Naive thymus-derived CD4-positive, alpha-beta T cell (primary cell): ENCODE results near the gene CBLB. TPM values are rescaled to one million over a fixed set of nuclear protein-coding genes. Genes with fewer than 3 reads are reported as not detected.
A peak's percentile ranks its signal among the peaks of the same experiment; 100 is the strongest.

ENCODE experiments used
- ATAC-seq: fragments of 150-1000 bp; cut with Tn5 transposase; 2 replicates; pipeline ENCODE4 v1.10.0; 2021; ENCODE audit warnings: mild to moderate bottlenecking, moderate library complexity
- CTCF ChIA-PET: fragments of 350-600 bp; sonication (Branson Sonifier 250); formaldehyde crosslinking; loops from one replicate; lab custom pipeline; 2021; ENCODE audit warnings: antibody characterized with exemption; lab: Charles Lee
- POLR2A ChIA-PET: fragments of 350-600 bp; sonication (Branson Sonifier 250); formaldehyde crosslinking; loops from one replicate; lab custom pipeline; 2021; ENCODE audit warnings: antibody characterized with exemption, inconsistent platforms; lab: Charles Lee
- DNase-seq, 9 donors: peaks; one replicate each; pipeline versions ENCODE4 v3.0.0 to v3.0.0-alpha.2; 2020 to 2022; ENCODE audit warnings: mixed read lengths in 1 of 9
- H3K27ac ChIP-seq: one replicate; pipeline ENCODE4 v1.7.0; 2013; ENCODE audit warnings: mild to moderate bottlenecking, low read depth, low read length, moderate library complexity
- H3K27me3 ChIP-seq, 2 donors: one replicate each; pipeline ENCODE4 v1.7.0; 2013; ENCODE audit warnings: low read length in 2 of 2, mild to moderate bottlenecking in 2 of 2, moderate library complexity in 2 of 2; ENCODE audit not compliant: control insufficient read depth in 2 of 2, insufficient read depth in 2 of 2
- H3K36me3 ChIP-seq, 3 experiments: 1 replicate in 2 of 3; 2 replicates in 1 of 3; pipeline ENCODE4 v1.7.0; 2013; ENCODE audit warnings: low read length in 3 of 3, mild to moderate bottlenecking in 3 of 3, moderate library complexity in 1 of 3; ENCODE audit not compliant: insufficient read depth in 3 of 3, control insufficient read depth in 2 of 3
- H3K4me1 ChIP-seq, 2 donors: one replicate each; pipeline ENCODE4 v1.7.0; 2013; ENCODE audit warnings: low read length in 2 of 2, mild to moderate bottlenecking in 2 of 2, moderate library complexity in 1 of 2; ENCODE audit not compliant: control insufficient read depth in 2 of 2, insufficient read depth in 2 of 2
- H3K4me3 ChIP-seq: 2 replicates; pipeline ENCODE4 v1.7.0; 2013; ENCODE audit warnings: mild to moderate bottlenecking, low read length
- H3K9me3 ChIP-seq, 3 experiments: 1 replicate in 2 of 3; 2 replicates in 1 of 3; pipeline ENCODE4 v1.7.0; 2013; ENCODE audit warnings: low read length in 3 of 3; ENCODE audit not compliant: control insufficient read depth in 2 of 3
- H3K27ac Mint-ChIP-seq, 9 donors: one replicate each; pipeline ENCODE4 v1.8.0; 2020 to 2022; ENCODE audit warnings: mixed read lengths in 9 of 9, mild to moderate bottlenecking in 8 of 9, moderate library complexity in 5 of 9, inconsistent platforms in 2 of 9
- H3K27me3 Mint-ChIP-seq, 5 donors: one replicate each; pipeline ENCODE4 v1.8.0; 2021 to 2022; ENCODE audit warnings: mixed read lengths in 5 of 5, mild to moderate bottlenecking in 1 of 5
- H3K36me3 Mint-ChIP-seq, 5 donors: one replicate each; pipeline ENCODE4 v1.8.0; 2020 to 2022; ENCODE audit warnings: mixed read lengths in 5 of 5, mild to moderate bottlenecking in 3 of 5, inconsistent platforms in 1 of 5
- H3K4me1 Mint-ChIP-seq, 7 donors: one replicate each; pipeline ENCODE4 v1.8.0; 2020 to 2022; ENCODE audit warnings: mixed read lengths in 7 of 7, mild to moderate bottlenecking in 3 of 7, inconsistent platforms in 1 of 7
- H3K4me3 Mint-ChIP-seq, 10 donors: one replicate each; pipeline ENCODE4 v1.8.0; 2020 to 2022; ENCODE audit warnings: mild to moderate bottlenecking in 10 of 10, mixed read lengths in 10 of 10, moderate library complexity in 6 of 10, inconsistent platforms in 2 of 10
- H3K9me3 Mint-ChIP-seq, 11 donors: one replicate each; pipeline ENCODE4 v1.8.0; 2020 to 2022; ENCODE audit warnings: mixed read lengths in 11 of 11, mild to moderate bottlenecking in 4 of 11, inconsistent platforms in 1 of 11, moderate library complexity in 1 of 11
- intact Hi-C, 2 donors: fragments of 100-400 bp; cut with micrococcal nuclease; formaldehyde crosslinking; loops; one replicate each; pipeline ENCODE4 v1.15.1; 2023
- polyA plus RNA-seq, 2 donors: library from polyadenylated mRNA; unstranded; fragments of 300-500 nt; fragmentation: Illumina TruSeq; gene quantifications; one replicate each; pipeline ENCODE4 v1.2.3, GENCODE V29; 2021
- total RNA-seq, 6 experiments: library from RNA in 5 of 6; stranded (reverse) in 5 of 6; gene quantifications; 1 replicate in 5 of 6; 2 replicates in 1 of 6; pipeline ENCODE4 v1.2.3 and lab custom pipeline; 2021 to 2026

CBLB gene
- total and polyA plus RNA-seq, 7 experiments from 2014 or later, result 22.4 to 135 (median 97.8) TPM

- Histone ChIP-seq H3K36me3 (no peaks in the 10 kb centered on the region), H3K4me3 (no peak overlapping the region), H3K27me3 (no peaks in the 10 kb centered on the region), H3K27ac (no peak overlapping the region), H3K4me1 (peaks cover 41 to 62% of the 10 kb centered on the region in 2 donors), H3K9me3 (no peaks in the 10 kb centered on the region)
- H3K9me3 Mint-ChIP-seq, result peaks cover 0 to 2% (median 0%) of the 10 kb centered on the region in 11 donors
- ChIA-PET CTCF (interaction anchor here (0.6 kb wide), 1 partner anchor 343 kb away, joined by 3 read pairs; no protein-coding TSS in a partner anchor), POLR2A (no interaction called here)
- intact Hi-C loops, result loop anchor here (5.0 to 10.0 kb wide), 3 partner anchors 37 to 500 kb away; no protein-coding TSS in a partner anchor
- H3K4me3 Mint-ChIP-seq, result peak overlapping the region in 5 of 10 donors; percentile 3 to 55 (median 10)
- H3K36me3 Mint-ChIP-seq, result peaks cover 0 to 48% (median 40%) of the 10 kb centered on the region in 5 donors
- H3K4me1 Mint-ChIP-seq, result peaks cover 50 to 96% (median 92%) of the 10 kb centered on the region in 7 donors
- ATAC-seq (no peak), DNase-seq (no peak)
- no peaks in the 10 kb centered on the region for H3K27me3 Mint-ChIP-seq
- H3K27ac Mint-ChIP-seq, result peak overlapping the region in 6 of 9 donors; percentile 28 to 77 (median 51)
Measured at GRCh38 chr3:105834768-105835167, 34.0 kb downstream of the CBLB start.

DNA sequence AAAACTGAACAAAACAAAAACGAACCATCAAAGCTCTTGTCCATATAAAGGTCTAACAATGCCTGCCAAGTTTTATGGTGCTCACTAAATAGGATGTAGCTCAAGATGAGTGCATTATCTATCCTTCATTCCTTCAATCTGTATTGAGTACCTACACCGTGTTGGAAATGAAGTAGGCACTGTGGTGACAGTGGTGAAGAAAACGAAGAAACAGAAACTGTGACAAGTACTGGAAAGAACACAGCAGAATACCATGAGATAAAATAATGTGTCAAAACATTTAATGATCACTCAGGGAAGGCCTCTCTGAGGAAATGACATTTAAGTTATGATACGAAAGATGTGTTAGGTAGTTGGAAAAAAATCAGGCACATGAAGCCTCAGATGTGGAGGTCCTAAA is 36.2 kb downstream of the CBLB start:
- Mint-ChIP-seq H3K27ac (peak overlapping the region; percentile 0 to 88 (median 65)), H3K9me3 (peaks cover 0 to 2% (median 0%) of the 10 kb centered on the region in 11 donors), H3K4me1 (peaks cover 50 to 90% (median 88%) of the 10 kb centered on the region in 7 donors), H3K4me3 (peak overlapping the region in 8 of 10 donors; percentile 15 to 82 (median 34)), H3K36me3 (peaks cover 0 to 49% (median 28%) of the 10 kb centered on the region in 5 donors), H3K27me3 (no peaks in the 10 kb centered on the region)
- Histone ChIP-seq H3K36me3 (no peaks in the 10 kb centered on the region), H3K27ac (no peak overlapping the region), H3K9me3 (no peaks in the 10 kb centered on the region), H3K4me1 (peaks cover 54 to 81% of the 10 kb centered on the region in 2 donors), H3K4me3 (no peak overlapping the region), H3K27me3 (no peaks in the 10 kb centered on the region)
- ATAC-seq (no peak), DNase-seq (no peak)
- intact Hi-C loops, result loop anchor here (5.0 to 10.0 kb wide), 3 partner anchors 35 to 502 kb away; no protein-coding TSS in a partner anchor
- POLR2A ChIA-PET, result interaction anchor here (0.7 kb wide), 1 partner anchor 19 kb away, joined by 3 read pairs; no protein-coding TSS in a partner anchor
- CTCF ChIA-PET, result interaction anchor here (0.7 kb wide), 1 partner anchor 144 kb away, joined by 3 read pairs; no protein-coding TSS in a partner anchor

- Histone ChIP-seq H3K27ac (no peak overlapping the region), H3K4me3 (no peak overlapping the region), H3K27me3 (no peaks in the 10 kb centered on the region), H3K9me3 (no peaks in the 10 kb centered on the region), H3K36me3 (no peaks in the 10 kb centered on the region), H3K4me1 (peaks cover 44 to 77% of the 10 kb centered on the region in 2 donors)
- Mint-ChIP-seq H3K36me3 (peaks cover 5 to 51% (median 31%) of the 10 kb centered on the region in 5 donors), H3K4me1 (peaks cover 46 to 88% (median 86%) of the 10 kb centered on the region in 7 donors), H3K27me3 (no peaks in the 10 kb centered on the region), H3K4me3 (peak overlapping the region in 8 of 10 donors; percentile 3 to 65 (median 36)), H3K27ac (peak overlapping the region in 8 of 9 donors; percentile 20 to 91 (median 82)), H3K9me3 (peaks cover 0 to 4% (median 0%) of the 10 kb centered on the region in 11 donors)
- DNase-seq (no peak), ATAC-seq (no peak)
- CTCF ChIA-PET, result interaction anchor here (0.8 kb wide), 1 partner anchor 754 kb away, joined by 3 read pairs; no protein-coding TSS in a partner anchor
- POLR2A ChIA-PET, result interaction anchor here (1.0 kb wide), 1 partner anchor 9 kb away, joined by 4 read pairs; no protein-coding TSS in a partner anchor
- intact Hi-C loops, result loop anchor here (1.0 to 10.0 kb wide), 9 partner anchors 14 to 504 kb away; partner anchors contain the start of gene CBLB (in 2 of the 2)
Measured at GRCh38 chr3:105830836-105831235, 38.0 kb downstream of the CBLB start.

- H3K36me3 ChIP-seq, result no peaks in the 10 kb centered on the region
- no peak overlapping the region for H3K4me3 ChIP-seq
- H3K27ac Mint-ChIP-seq, result peak overlapping the region; percentile 12 to 89 (median 78)
- peaks cover 47 to 86% (median 84%) of the 10 kb centered on the region in 7 donors for H3K4me1 Mint-ChIP-seq
- H3K9me3 ChIP-seq, result no peaks in the 10 kb centered on the region
- H3K9me3 Mint-ChIP-seq, result peaks cover 0 to 4% (median 0%) of the 10 kb centered on the region in 11 donors
- H3K4me3 Mint-ChIP-seq, result peak overlapping the region in 7 of 10 donors; percentile 1 to 60 (median 27)
- no peaks in the 10 kb centered on the region for H3K27me3 ChIP-seq
- CTCF ChIA-PET, result no interaction called here
- DNase-seq (peak in 7 of 9 donors; percentile 26 to 67 (median 46)), ATAC-seq (peak; percentile 82)
- H3K27ac ChIP-seq, result no peak overlapping the region
- peaks cover 41 to 69% of the 10 kb centered on the region in 2 donors for H3K4me1 ChIP-seq
- peaks cover 5 to 53% (median 31%) of the 10 kb centered on the region in 5 donors for H3K36me3 Mint-ChIP-seq
- POLR2A ChIA-PET, result no interaction called here
- intact Hi-C loops, result loop anchor here (1.0 to 10.0 kb wide), 9 partner anchors 15 to 505 kb away; partner anchors contain the start of gene CBLB (in 2 of the 2)
- no peaks in the 10 kb centered on the region for H3K27me3 Mint-ChIP-seq
Measured at GRCh38 chr3:105829871-105830622, 38.8 kb downstream of the CBLB start.

DNA sequence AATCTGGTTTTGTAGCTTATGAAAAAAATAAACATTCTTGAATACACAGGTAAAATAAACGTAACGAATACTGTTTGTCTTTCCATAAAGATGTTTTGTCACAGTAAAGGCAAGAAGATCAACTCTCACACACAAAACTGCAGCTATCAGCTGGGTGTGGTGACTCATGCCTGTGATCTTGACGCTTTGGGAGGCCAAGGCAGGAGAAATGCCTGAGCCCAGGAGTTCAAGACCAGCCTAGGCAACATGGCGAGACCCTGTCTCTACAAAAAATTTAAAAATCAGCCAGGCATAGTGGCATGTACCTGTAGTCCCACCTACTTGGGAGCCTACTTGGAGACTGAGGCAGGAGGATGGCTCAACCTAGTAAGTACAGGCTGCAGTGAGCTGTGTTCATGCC is 39.6 kb downstream of the CBLB start:
- intact Hi-C loops, result no loop called here
- ATAC-seq (no peak), DNase-seq (no peak)
- ChIA-PET CTCF (no interaction called here), POLR2A (interaction anchor here (0.9 kb wide), 1 partner anchor 23 kb away, joined by 7 read pairs; no protein-coding TSS in a partner anchor)
- H3K9me3 Mint-ChIP-seq, result peaks cover 0 to 4% (median 0%) of the 10 kb centered on the region in 11 donors
- H3K27me3 ChIP-seq, result no peaks in the 10 kb centered on the region
- H3K9me3 ChIP-seq, result no peaks in the 10 kb centered on the region
- peak overlapping the region in 4 of 10 donors; percentile 5 to 46 (median 27) for H3K4me3 Mint-ChIP-seq
- H3K36me3 ChIP-seq, result no peaks in the 10 kb centered on the region
- peaks cover 41 to 64% of the 10 kb centered on the region in 2 donors for H3K4me1 ChIP-seq
- H3K27me3 Mint-ChIP-seq, result no peaks in the 10 kb centered on the region
- H3K4me3 ChIP-seq, result no peak overlapping the region
- peaks cover 49 to 87% (median 84%) of the 10 kb centered on the region in 7 donors for H3K4me1 Mint-ChIP-seq
- no peak overlapping the region for H3K27ac ChIP-seq
- H3K27ac Mint-ChIP-seq, result peak overlapping the region in 6 of 9 donors; percentile 12 to 86 (median 51)
- H3K36me3 Mint-ChIP-seq, result peaks cover 5 to 54% (median 34%) of the 10 kb centered on the region in 5 donors

GRCh38 chr3:105828703-105829102 is 40.1 kb downstream of the CBLB start:
- H3K4me3 Mint-ChIP-seq, result peak overlapping the region in 3 of 10 donors; percentile 5 to 46 (median 43)
- Histone ChIP-seq H3K9me3 (no peaks in the 10 kb centered on the region), H3K4me1 (peaks cover 41 to 64% of the 10 kb centered on the region in 2 donors), H3K4me3 (no peak overlapping the region), H3K27me3 (no peaks in the 10 kb centered on the region), H3K36me3 (no peaks in the 10 kb centered on the region), H3K27ac (no peak overlapping the region)
- intact Hi-C loops, result loop anchor here in 1 of 2 donors (1.0 kb wide), 1 partner anchor 73 kb away; no protein-coding TSS in a partner anchor
- ChIA-PET POLR2A (interaction anchor here (0.9 kb wide), 1 partner anchor 24 kb away, joined by 7 read pairs; no protein-coding TSS in a partner anchor), CTCF (no interaction called here)
- peak overlapping the region in 4 of 9 donors; percentile 12 to 86 (median 63) for H3K27ac Mint-ChIP-seq
- H3K4me1 Mint-ChIP-seq, result peaks cover 53 to 88% (median 85%) of the 10 kb centered on the region in 7 donors
- peaks cover 9 to 56% (median 40%) of the 10 kb centered on the region in 5 donors for H3K36me3 Mint-ChIP-seq
- H3K9me3 Mint-ChIP-seq, result peaks cover 0 to 4% (median 0%) of the 10 kb centered on the region in 11 donors
- DNase-seq, result no peak
- no peaks in the 10 kb centered on the region for H3K27me3 Mint-ChIP-seq
- peak; percentile 38 for ATAC-seq
